BE2C (cell line): Measurements from ENCODE around the gene GABRA6.

ENCODE experiments used
- DNase-seq: peaks from one replicate; pipeline ENCODE4 v3.0.0-alpha.2; 2020
- H3K27me3 ChIP-seq: fragments of 250-450 bp; sonication (Bioruptor Pico); 2 replicates; pipeline ENCODE4 v1.5.1; 2020; ENCODE audit warnings: mild to moderate bottlenecking
- H3K36me3 ChIP-seq: fragments of 250-450 bp; sonication (Bioruptor Pico); 2 replicates; pipeline ENCODE4 v1.5.1; 2020; ENCODE audit warnings: mild to moderate bottlenecking
- H3K4me1 ChIP-seq: fragments of 250-450 bp; sonication (Bioruptor Pico); 2 replicates; pipeline ENCODE4 v1.5.1; 2020
- H3K4me3 ChIP-seq: 2 replicates; pipeline ENCODE4 v1.5.1; 2011; ENCODE audit warnings: low read depth, low read length
- H3K9me3 ChIP-seq: fragments of 250-450 bp; sonication (Bioruptor Pico); 2 replicates; pipeline ENCODE4 v1.5.1; 2020
- CTCF ChIP-seq: IDR thresholded peaks from 2 replicates; pipeline ENCODE4 v1.5.1; 2012; ENCODE audit warnings: mild to moderate bottlenecking, low read depth, low read length

GABRA6 gene

GRCh38 chr5:161700065-161700464 lies 14.5 kb downstream of the GABRA6 start:
- no peak for TF ChIP-seq CTCF
- no peaks in the 10 kb centered on the region for H3K36me3 ChIP-seq
- no peak overlapping the region for H3K4me3 ChIP-seq
- no peak for DNase-seq
- H3K27me3 ChIP-seq = no peaks in the 10 kb centered on the region
- H3K4me1 ChIP-seq = no peaks in the 10 kb centered on the region
- no peaks in the 10 kb centered on the region for H3K9me3 ChIP-seq

- Histone ChIP-seq H3K36me3 (no peaks in the 10 kb centered on the region), H3K4me1 (no peaks in the 10 kb centered on the region), H3K4me3 (no peak overlapping the region), H3K27me3 (no peaks in the 10 kb centered on the region), H3K9me3 (no peaks in the 10 kb centered on the region)
- no peak for TF ChIP-seq CTCF
- DNase-seq = no peak
Measured at GRCh38 chr5:161703528-161703927, 18.0 kb downstream of the GABRA6 start.

- Histone ChIP-seq H3K4me3 (no peak overlapping the region), H3K9me3 (no peaks in the 10 kb centered on the region), H3K4me1 (no peaks in the 10 kb centered on the region), H3K36me3 (no peaks in the 10 kb centered on the region), H3K27me3 (no peaks in the 10 kb centered on the region)
- no peak for DNase-seq
- no peak for TF ChIP-seq CTCF
Measured at GRCh38 chr5:161707382-161707781, 21.9 kb downstream of the GABRA6 start.

GRCh38 chr5:161709239-161709638 lies 23.7 kb downstream of the GABRA6 start:
- Histone ChIP-seq H3K4me1 (no peaks in the 10 kb centered on the region), H3K27me3 (no peaks in the 10 kb centered on the region), H3K9me3 (no peaks in the 10 kb centered on the region), H3K4me3 (no peak overlapping the region), H3K36me3 (no peaks in the 10 kb centered on the region)
- DNase-seq = no peak
- TF ChIP-seq CTCF = no peak

- DNase-seq = no peak
- no peaks in the 10 kb centered on the region for H3K9me3 ChIP-seq
- TF ChIP-seq CTCF = no peak
- H3K36me3 ChIP-seq = no peaks in the 10 kb centered on the region
- H3K27me3 ChIP-seq = no peaks in the 10 kb centered on the region
- H3K4me1 ChIP-seq = no peaks in the 10 kb centered on the region
- H3K4me3 ChIP-seq = no peak overlapping the region
Measured at GRCh38 chr5:161713042-161713441, 27.5 kb downstream of the GABRA6 start.

GRCh38 chr5:161719157-161719556 lies 33.6 kb downstream of the GABRA6 start:
- no peak for DNase-seq
- no peak for TF ChIP-seq CTCF
- no peaks in the 10 kb centered on the region for H3K9me3 ChIP-seq
- no peaks in the 10 kb centered on the region for H3K36me3 ChIP-seq
- H3K4me1 ChIP-seq = no peaks in the 10 kb centered on the region
- no peaks in the 10 kb centered on the region for H3K27me3 ChIP-seq
- no peak overlapping the region for H3K4me3 ChIP-seq
